Measurements from ENCODE around the gene CCSER1. TPM values are rescaled to one million over a fixed set of nuclear protein-coding genes. Genes with fewer than 3 reads are reported as not detected.

The CCSER1 gene
- total and polyA plus RNA-seq, 4 donors: 0.18 to 2.3 (median 1.2) TPM

DNA sequence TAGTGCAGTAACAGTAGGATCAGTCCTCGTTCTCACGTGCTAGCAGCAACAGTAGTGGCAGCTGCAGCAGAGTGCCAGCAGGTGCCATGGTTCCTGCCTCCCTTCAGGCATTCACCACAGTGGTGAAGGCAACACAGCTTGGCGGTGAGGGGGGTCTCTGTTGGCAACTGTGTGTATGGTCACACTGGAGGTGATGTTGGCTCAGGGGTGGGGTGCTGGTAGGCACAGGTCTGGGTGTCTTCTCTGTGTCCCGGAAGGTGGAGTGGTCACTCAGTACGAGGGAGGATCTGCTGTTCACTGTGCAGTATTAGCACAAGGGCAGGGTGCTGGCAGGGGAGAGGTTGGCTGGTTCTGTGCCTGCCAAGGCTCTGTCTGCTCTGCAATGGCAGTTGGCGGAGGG lies 671.8 kb downstream of the CCSER1 start:
- Histone ChIP-seq H3K27me3 (ENCODE audit: control insufficient read depth in 4 of 4, insufficient read depth in 4 of 4, low read length in 3 of 4) (no peaks in the 10 kb centered on the region), H3K36me3 (ENCODE audit: control insufficient read depth in 4 of 4, insufficient read depth in 3 of 4, low read depth in 1 of 4, low read length in 3 of 4) (no peaks in the 10 kb centered on the region), H3K4me3 (ENCODE audit: low read depth in 1 of 3, low read length in 3 of 3) (no peak overlapping the region), H3K9me3 (ENCODE audit: control insufficient read depth in 4 of 4, low read length in 3 of 4) (peaks cover 0 to 3% (median 0%) of the 10 kb centered on the region in 4 donors), H3K27ac (ENCODE audit: low read depth in 1 of 2, low read length in 2 of 2) (no peak overlapping the region), H3K9ac (ENCODE audit: low read depth in 1 of 2, low read length in 2 of 2) (no peak overlapping the region), H3K4me1 (ENCODE audit: control insufficient read depth in 4 of 4, insufficient read depth in 4 of 4, low read length in 3 of 4) (no peaks in the 10 kb centered on the region)
- WGBS: 88% methylated on average over 6 of the region's 6 CpGs
- TF ChIP-seq TAF1 (conservative IDR thresholded peaks at IDR 0.05) (no peak), HNF4G (IDR thresholded peaks at IDR 0.05) (no peak), CTCF (IDR thresholded peaks at IDR 0.05; ENCODE audit: low read depth, low read length, missing input control) (no peak), HNF4A (conservative IDR thresholded peaks at IDR 0.05) (no peak), FOXA1 (IDR thresholded peaks at IDR 0.05) (no peak), JUND (IDR thresholded peaks at IDR 0.05) (no peak), SP1 (IDR thresholded peaks at IDR 0.05) (no peak), NR2F2 (IDR thresholded peaks at IDR 0.05) (no peak), RAD21 (IDR thresholded peaks at IDR 0.05) (no peak), GABPA (IDR thresholded peaks at IDR 0.05 in 1 of 2, conservative IDR thresholded peaks at IDR 0.05 in 1 of 2) (no peak), YY1 (IDR thresholded peaks at IDR 0.05) (no peak), FOXA2 (IDR thresholded peaks at IDR 0.05) (no peak), RXRA (IDR thresholded peaks at IDR 0.05) (no peak), EGR1 (IDR thresholded peaks at IDR 0.05; ENCODE audit: low read depth in 2 of 2) (no peak)
- TF ChIP-seq, protein P1, sequence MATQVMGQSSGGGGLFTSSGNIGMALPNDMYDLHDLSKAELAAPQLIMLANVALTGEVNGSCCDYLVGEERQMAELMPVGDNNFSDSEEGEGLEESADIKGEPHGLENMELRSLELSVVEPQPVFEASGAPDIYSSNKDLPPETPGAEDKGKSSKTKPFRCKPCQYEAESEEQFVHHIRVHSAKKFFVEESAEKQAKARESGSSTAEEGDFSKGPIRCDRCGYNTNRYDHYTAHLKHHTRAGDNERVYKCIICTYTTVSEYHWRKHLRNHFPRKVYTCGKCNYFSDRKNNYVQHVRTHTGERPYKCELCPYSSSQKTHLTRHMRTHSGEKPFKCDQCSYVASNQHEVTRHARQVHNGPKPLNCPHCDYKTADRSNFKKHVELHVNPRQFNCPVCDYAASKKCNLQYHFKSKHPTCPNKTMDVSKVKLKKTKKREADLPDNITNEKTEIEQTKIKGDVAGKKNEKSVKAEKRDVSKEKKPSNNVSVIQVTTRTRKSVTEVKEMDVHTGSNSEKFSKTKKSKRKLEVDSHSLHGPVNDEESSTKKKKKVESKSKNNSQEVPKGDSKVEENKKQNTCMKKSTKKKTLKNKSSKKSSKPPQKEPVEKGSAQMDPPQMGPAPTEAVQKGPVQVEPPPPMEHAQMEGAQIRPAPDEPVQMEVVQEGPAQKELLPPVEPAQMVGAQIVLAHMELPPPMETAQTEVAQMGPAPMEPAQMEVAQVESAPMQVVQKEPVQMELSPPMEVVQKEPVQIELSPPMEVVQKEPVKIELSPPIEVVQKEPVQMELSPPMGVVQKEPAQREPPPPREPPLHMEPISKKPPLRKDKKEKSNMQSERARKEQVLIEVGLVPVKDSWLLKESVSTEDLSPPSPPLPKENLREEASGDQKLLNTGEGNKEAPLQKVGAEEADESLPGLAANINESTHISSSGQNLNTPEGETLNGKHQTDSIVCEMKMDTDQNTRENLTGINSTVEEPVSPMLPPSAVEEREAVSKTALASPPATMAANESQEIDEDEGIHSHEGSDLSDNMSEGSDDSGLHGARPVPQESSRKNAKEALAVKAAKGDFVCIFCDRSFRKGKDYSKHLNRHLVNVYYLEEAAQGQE (IDR thresholded peaks at IDR 0.05): no peak
- TF ChIP-seq, protein P2, sequence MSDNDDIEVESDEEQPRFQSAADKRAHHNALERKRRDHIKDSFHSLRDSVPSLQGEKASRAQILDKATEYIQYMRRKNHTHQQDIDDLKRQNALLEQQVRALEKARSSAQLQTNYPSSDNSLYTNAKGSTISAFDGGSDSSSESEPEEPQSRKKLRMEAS (IDR thresholded peaks at IDR 0.05): no peak
- TF ChIP-seq, protein P3, sequence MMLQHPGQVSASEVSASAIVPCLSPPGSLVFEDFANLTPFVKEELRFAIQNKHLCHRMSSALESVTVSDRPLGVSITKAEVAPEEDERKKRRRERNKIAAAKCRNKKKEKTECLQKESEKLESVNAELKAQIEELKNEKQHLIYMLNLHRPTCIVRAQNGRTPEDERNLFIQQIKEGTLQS (IDR thresholded peaks at IDR 0.05): no peak
- TF ChIP-seq, protein P4, sequence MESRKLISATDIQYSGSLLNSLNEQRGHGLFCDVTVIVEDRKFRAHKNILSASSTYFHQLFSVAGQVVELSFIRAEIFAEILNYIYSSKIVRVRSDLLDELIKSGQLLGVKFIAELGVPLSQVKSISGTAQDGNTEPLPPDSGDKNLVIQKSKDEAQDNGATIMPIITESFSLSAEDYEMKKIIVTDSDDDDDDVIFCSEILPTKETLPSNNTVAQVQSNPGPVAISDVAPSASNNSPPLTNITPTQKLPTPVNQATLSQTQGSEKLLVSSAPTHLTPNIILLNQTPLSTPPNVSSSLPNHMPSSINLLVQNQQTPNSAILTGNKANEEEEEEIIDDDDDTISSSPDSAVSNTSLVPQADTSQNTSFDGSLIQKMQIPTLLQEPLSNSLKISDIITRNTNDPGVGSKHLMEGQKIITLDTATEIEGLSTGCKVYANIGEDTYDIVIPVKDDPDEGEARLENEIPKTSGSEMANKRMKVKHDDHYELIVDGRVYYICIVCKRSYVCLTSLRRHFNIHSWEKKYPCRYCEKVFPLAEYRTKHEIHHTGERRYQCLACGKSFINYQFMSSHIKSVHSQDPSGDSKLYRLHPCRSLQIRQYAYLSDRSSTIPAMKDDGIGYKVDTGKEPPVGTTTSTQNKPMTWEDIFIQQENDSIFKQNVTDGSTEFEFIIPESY (IDR thresholded peaks at IDR 0.05): no peak
- DNase-seq (ENCODE audit: low spot score): no peak

Data from liver (tissue), 9 donors.